ENCODE measurements around the gene CCDC89. TPM values are rescaled to one million over a fixed set of nuclear protein-coding genes. Genes with fewer than 3 reads are reported as not detected.

CCDC89 gene
- total and polyA plus RNA-seq, 2 of the 13 experiments (the other 11 are each of a cell fraction or from before 2014, with no cell fraction given) = 0.13 to 0.38 TPM

DNA sequence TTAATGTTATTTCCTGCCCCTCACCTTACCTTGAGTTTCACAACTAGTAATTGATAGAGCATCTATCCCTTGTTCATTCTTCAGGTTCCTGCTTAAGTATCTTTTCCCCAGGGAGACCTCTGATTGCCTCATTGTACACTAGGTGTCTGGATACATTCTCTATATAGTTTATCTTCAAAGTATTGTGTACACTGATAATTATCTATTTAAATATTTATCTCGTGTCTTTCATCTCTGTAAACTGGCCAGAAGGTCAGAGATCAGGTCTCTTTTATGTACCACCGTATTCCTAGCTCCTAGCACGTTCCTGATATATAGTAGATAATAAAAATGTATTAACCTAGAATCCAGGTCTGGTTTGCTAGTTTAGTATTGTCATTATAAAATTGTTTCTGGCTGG is 51.2 kb downstream of the CCDC89 start:
- Histone ChIP-seq H3K27ac (ENCODE audit: extremely low read length, insufficient read depth, low read length) (no peak overlapping the region), H3K9ac (ENCODE audit: insufficient read depth, low read depth, low read length) (no peak overlapping the region), H2AFZ (ENCODE audit: low read length) (no peak overlapping the region), H3K36me3 (replicated peaks in 1 of 2; ENCODE audit: control insufficient read depth in 1 of 2, insufficient read depth in 2 of 2, low read length in 2 of 2) (peaks cover 5 to 8% of the 10 kb centered on the region in 2 experiments; a peak in 3 of 5 replicates), H3K4me2 (ENCODE audit: low read depth, low read length) (no peak overlapping the region), H3K9me3 (ENCODE audit: low read length) (no peaks in the 10 kb centered on the region), H3K4me1 (ENCODE audit: insufficient read depth, low read length) (peaks cover 30% of the 10 kb centered on the region), H3K79me2 (ENCODE audit: insufficient read depth, low read length) (peaks cover 19% of the 10 kb centered on the region), H3K4me3 (replicated peaks in 1 of 3; ENCODE audit: insufficient read depth in 1 of 3, low read depth in 2 of 3, low read length in 3 of 3) (no peak overlapping the region), H4K20me1 (ENCODE audit: insufficient read depth, low read length) (no peaks in the 10 kb centered on the region), H3K27me3 (ENCODE audit: control insufficient read depth in 1 of 2, insufficient read depth in 2 of 2, low read length in 2 of 2) (no peaks in the 10 kb centered on the region)
- no TSS peak for BruUV-seq (replicated peaks)
- DNase-seq (ENCODE audit: low spot score) = peak; percentile 11
- ATAC-seq = peak; percentile 23; the same call in 1 of the 3 replicates
- no peak for FAIRE-seq
- ChIA-PET CTCF (ENCODE audit: low intra/inter-chr PET ratio, low total read pairs) (no interaction called here), POLR2A (no interaction called here)
- intact Hi-C loops (cut with micrococcal nuclease; ENCODE audit: unreplicated experiment) (no loop called here), in situ Hi-C loops (cut with HindIII; ENCODE audit: extremely low pct_ligation_motif_present, low pct_unique_long_range_greater_than_20kb) (loop anchor here (25.0 kb wide), 1 partner anchor 628 kb away; no protein-coding TSS in a partner anchor)
- WGBS (ENCODE audit: low lambda C conversion rate) = 24% methylated on average over 3 of the region's 3 CpGs
- TF ChIP-seq MYNN (CRISPR knock-in tag; IDR thresholded peaks at IDR 0.05; ENCODE audit: low read depth) (no peak), GZF1 (CRISPR knock-in tag; IDR thresholded peaks at IDR 0.05) (no peak), ISL2 (CRISPR knock-in tag; IDR thresholded peaks at IDR 0.05) (peak; percentile 61; the same call in 1 of the 2 replicates), NR2F6 (IDR thresholded peaks at IDR 0.05) (peak; percentile 64), NR2F6 (CRISPR knock-in tag; IDR thresholded peaks at IDR 0.05) (peak; percentile 30; the same call in 1 of the 2 replicates), TRIM24 (CRISPR knock-in tag; IDR thresholded peaks at IDR 0.05) (no peak), ZNF546 (CRISPR knock-in tag; conservative IDR thresholded peaks at IDR 0.05) (no peak), HMG20B (CRISPR knock-in tag; conservative IDR thresholded peaks at IDR 0.05) (no peak), SOX13 (IDR thresholded peaks at IDR 0.05) (no peak), SOX13 (CRISPR knock-in tag; conservative IDR thresholded peaks at IDR 0.05 in 1 of 2, IDR thresholded peaks at IDR 0.05 in 1 of 2) (peak in 1 of 2 experiments; percentile 22; a peak in 1 of 4 replicates), CREM (IDR thresholded peaks at IDR 0.05) (peak; percentile 17; the same call in 1 of the 2 replicates), CREM (CRISPR knock-in tag; IDR thresholded peaks at IDR 0.05) (no peak), PCBP1 (IDR thresholded peaks at IDR 0.05; ENCODE audit: borderline replicate concordance, low read depth, low read length) (no peak), RARA (CRISPR knock-in tag; IDR thresholded peaks at IDR 0.05) (0 out of 2 replicates have a peak, but pooled peaks have one; percentile 21), SOX6 (IDR thresholded peaks at IDR 0.05) (no peak), SOX6 (CRISPR knock-in tag; IDR thresholded peaks at IDR 0.05) (0 out of 2 replicates have a peak, but pooled peaks have one; percentile 17), ZNF101 (CRISPR knock-in tag; IDR thresholded peaks at IDR 0.05; ENCODE audit: borderline replicate concordance, low read depth) (no peak), ZNF335 (CRISPR knock-in tag; IDR thresholded peaks at IDR 0.05) (no peak), ZNF484 (CRISPR knock-in tag; IDR thresholded peaks at IDR 0.05; ENCODE audit: borderline replicate concordance, low read depth) (no peak)
- TF ChIP-seq, protein P1, sequence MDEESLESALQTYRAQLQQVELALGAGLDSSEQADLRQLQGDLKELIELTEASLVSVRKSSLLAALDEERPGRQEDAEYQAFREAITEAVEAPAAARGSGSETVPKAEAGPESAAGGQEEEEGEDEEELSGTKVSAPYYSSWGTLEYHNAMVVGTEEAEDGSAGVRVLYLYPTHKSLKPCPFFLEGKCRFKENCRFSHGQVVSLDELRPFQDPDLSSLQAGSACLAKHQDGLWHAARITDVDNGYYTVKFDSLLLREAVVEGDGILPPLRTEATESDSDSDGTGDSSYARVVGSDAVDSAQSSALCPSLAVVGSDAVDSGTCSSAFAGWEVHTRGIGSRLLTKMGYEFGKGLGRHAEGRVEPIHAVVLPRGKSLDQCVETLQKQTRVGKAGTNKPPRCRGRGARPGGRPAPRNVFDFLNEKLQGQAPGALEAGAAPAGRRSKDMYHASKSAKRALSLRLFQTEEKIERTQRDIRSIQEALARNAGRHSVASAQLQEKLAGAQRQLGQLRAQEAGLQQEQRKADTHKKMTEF (CRISPR knock-in tag; IDR thresholded peaks at IDR 0.05) = no peak
- TF ChIP-seq, protein P2, sequence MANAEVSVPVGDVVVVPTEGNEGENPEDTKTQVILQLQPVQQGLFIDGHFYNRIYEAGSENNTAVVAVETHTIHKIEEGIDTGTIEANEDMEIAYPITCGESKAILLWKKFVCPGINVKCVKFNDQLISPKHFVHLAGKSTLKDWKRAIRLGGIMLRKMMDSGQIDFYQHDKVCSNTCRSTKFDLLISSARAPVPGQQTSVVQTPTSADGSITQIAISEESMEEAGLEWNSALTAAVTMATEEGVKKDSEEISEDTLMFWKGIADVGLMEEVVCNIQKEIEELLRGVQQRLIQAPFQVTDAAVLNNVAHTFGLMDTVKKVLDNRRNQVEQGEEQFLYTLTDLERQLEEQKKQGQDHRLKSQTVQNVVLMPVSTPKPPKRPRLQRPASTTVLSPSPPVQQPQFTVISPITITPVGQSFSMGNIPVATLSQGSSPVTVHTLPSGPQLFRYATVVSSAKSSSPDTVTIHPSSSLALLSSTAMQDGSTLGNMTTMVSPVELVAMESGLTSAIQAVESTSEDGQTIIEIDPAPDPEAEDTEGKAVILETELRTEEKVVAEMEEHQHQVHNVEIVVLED (CRISPR knock-in tag; IDR thresholded peaks at IDR 0.05; ENCODE audit: borderline replicate concordance) = no peak
- TF ChIP-seq, protein P3, sequence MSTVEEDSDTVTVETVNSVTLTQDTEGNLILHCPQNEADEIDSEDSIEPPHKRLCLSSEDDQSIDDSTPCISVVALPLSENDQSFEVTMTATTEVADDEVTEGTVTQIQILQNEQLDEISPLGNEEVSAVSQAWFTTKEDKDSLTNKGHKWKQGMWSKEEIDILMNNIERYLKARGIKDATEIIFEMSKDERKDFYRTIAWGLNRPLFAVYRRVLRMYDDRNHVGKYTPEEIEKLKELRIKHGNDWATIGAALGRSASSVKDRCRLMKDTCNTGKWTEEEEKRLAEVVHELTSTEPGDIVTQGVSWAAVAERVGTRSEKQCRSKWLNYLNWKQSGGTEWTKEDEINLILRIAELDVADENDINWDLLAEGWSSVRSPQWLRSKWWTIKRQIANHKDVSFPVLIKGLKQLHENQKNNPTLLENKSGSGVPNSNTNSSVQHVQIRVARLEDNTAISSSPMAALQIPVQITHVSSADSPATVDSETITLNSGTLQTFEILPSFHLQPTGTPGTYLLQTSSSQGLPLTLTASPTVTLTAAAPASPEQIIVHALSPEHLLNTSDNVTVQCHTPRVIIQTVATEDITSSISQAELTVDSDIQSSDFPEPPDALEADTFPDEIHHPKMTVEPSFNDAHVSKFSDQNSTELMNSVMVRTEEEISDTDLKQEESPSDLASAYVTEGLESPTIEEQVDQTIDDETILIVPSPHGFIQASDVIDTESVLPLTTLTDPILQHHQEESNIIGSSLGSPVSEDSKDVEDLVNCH (CRISPR knock-in tag; IDR thresholded peaks at IDR 0.05) = no peak

Measured in HepG2 (cell line).